LNCAP (cell line): ENCODE measurements around the gene CPVL.

Experiments
- TF ChIP-seq, protein P1 (sequence below): fragments of 450-650 bp; IDR thresholded peaks from 2 replicates; pipeline ENCODE4 v1.5.1; 2017; ENCODE audit warnings: mild to moderate bottlenecking

Gene CPVL

DNA sequence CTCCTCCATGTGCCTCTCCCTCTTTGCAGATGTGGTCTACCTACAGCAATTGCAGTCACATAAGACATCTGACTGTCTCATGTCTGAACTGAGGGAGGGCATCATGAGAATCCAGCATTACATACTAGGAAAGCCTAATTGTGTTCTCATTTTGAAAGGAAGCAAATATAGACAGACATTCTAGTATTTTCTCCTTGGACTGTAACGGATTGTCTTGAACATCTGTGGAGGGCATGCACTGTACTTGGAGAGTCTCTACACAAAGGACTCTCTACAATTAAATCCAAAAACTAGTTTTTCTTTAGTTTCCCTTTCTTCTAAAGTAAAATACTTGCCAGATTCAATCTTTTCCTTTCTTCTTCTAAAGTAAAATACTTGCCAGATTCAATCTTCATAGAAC is 153.5 kb downstream of the CPVL start:
- TF ChIP-seq, protein P1, sequence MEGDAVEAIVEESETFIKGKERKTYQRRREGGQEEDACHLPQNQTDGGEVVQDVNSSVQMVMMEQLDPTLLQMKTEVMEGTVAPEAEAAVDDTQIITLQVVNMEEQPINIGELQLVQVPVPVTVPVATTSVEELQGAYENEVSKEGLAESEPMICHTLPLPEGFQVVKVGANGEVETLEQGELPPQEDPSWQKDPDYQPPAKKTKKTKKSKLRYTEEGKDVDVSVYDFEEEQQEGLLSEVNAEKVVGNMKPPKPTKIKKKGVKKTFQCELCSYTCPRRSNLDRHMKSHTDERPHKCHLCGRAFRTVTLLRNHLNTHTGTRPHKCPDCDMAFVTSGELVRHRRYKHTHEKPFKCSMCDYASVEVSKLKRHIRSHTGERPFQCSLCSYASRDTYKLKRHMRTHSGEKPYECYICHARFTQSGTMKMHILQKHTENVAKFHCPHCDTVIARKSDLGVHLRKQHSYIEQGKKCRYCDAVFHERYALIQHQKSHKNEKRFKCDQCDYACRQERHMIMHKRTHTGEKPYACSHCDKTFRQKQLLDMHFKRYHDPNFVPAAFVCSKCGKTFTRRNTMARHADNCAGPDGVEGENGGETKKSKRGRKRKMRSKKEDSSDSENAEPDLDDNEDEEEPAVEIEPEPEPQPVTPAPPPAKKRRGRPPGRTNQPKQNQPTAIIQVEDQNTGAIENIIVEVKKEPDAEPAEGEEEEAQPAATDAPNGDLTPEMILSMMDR, result no peak

DNA sequence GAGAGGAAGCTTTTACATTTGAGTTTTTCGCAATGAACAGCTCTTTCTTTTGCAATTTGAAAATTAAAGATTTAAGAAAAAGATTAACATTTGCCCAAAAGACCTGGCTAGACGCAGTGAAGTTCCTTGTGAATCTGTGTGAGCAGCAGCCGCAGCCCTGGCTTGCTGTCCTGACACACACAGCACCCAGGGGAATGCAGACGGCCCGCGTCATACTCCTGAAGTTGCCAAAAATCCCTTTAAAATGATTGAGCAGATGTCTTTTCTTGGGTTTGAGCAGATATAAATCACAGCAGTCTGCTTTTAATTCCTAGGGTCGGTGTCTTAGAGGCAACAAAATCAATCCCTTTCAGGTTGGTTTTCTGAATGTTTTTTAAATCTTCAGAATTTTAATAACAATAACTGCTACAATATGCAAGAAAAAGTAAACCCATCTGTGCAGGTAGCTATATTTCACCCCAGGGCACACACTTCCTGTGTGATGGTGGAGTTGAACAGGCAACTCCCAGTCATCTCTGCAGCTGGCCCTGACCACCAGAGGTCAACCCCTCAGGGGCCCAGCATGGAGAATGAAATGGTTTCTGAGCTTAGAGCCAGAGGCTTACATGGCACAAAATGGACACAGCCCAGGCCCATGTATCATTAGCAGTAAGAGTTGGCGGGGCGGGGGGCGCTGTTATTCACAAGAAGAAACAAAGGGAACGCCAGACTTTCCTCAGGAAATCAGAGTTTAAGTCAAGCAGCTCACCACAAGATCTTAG is 156.0 kb downstream of the CPVL start:
- TF ChIP-seq, protein P1, result no peak

DNA sequence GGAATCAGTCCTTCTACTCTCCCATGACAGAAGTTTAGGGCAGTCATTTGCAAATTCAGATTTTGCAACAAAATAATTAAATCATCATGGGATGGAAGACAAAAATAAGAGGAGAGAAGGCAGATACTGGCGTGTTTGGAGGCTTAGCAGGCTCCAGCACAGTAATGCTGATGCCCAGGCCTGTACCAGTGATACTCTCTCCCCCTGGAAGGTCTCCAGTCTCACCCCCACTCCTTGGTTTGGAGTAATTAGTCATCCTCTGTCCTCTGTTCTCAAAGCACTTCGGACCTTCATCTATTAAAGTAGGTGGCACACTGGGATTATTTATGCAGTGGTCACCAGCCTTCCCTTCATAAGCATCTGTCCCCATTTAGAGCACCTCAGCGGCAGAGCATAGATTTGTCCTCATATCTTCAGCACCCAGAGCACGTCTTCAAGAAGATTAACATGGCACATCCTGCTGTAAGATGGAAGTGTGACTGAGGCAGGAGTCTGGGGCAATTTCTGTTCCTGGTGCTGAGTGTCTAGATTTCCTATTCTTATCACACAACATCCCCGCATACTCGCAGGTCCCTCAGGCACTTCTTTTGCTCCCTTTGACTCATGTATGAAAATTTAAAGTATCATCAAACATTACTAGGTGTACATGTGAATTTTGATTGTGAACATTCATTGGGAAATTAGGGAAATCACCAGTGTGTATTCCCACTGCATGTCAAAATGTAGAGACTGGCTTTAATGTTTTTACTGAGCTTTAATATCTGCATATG is 156.9 kb downstream of the CPVL start:
- TF ChIP-seq, protein P1, result no peak

DNA sequence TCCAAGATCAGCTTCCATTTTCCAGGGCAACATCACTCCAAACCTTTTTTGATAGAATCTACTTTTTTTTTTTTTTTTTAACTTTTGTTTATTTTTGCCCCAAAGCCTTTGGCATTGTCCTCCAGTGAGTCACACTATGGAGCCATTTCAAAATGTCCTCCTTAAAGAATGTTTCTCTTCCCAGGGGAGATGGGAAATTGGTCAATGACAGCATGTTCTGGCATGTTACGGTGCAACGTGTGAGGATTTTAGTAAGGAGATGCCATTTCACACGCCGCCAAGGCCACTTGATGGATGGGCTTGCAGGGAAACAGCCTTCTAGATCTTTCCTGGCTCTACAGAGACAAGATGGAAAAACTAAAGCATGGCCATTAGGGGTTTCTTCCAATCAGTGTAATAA is 157.5 kb downstream of the CPVL start:
- TF ChIP-seq, protein P1, result no peak

DNA sequence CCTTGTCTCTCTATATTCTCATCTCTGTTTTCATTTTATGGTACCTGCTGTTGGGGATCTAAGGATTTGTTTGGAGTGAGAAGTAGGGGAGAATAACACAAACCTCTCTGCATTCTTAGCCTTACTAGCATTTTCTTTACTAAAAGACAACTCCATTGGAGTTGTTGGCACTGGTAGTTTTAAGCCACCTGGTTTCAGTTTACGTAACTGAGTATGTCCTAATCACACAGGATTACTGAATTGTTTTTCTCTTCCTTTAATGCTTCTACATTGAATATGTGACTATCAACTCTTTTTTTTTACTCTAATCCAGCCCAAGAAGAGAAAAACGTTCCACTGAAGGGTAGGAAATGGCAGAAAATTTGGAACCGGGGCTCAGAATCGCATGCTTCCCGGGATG is 158.2 kb downstream of the CPVL start:
- TF ChIP-seq, protein P1, result no peak

DNA sequence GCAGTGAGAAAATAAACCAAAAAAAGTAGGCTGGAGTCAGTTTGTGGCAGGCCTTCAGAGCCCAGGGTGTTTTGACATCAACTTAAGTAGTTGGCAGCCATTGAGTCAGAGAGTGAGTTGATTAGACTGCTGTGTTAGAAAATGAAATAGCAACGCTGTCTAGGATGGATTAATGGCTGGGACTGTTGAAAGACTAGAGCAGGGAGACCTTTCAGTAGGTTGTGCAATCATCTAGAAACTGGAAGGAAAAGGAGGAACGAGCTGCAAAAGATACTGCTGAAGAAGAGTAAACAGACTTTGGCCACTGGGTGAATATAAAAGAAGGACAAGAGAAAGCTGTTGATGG is 159.6 kb downstream of the CPVL start:
- TF ChIP-seq, protein P1, result no peak

DNA sequence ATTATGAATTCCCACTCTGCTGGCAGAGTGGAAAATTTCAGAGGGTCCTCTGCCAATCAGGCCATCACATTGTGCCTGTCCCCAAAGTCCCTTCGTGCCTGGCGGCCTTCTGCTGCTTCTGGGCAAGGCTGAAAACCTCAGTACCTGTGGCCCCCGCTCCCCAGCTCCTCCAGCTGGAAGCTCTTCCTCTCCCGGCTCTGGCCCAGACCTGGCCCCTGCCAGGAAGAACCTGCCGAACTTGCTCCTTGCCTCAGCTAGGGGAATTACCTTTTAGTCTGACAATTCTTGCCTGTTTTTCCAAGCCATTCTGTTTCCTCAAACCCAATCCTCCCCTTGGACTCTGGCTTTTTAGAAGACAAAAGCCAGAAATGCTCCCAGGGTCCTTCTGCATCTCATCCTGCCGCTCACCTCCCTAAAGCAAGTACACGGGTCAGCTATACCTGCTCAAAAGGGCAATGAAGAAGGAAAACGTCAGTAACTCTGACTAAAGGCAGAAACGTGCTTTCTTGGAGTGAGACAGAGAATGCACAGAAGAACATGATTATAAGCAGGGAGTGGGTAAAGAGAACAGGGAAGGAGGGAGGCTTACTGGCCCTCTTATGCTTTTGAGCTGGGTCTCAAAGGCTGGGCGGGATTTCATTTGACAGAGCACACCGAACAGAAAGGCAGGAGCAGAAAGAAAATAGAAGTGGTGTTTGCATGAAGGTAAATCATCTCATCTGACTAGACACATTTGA is 160.1 kb downstream of the CPVL start:
- TF ChIP-seq, protein P1, result no peak
